CD4-positive, alpha-beta T cell treated with Interleukin-6 for 4 hours (primary cell): ENCODE results near the gene GRAMD1B.
"Not testable (repeated sequence)": the region's sequence is repeated elsewhere in the genome, so short reads cannot be mapped to it uniquely, and the experiment has no call there.

Experiments used
- DNase-seq: peaks from one replicate; pipeline ENCODE4 v3.0.0-alpha.2; 2020; ENCODE audit warnings: mixed read lengths

GRAMD1B gene

GRCh38 chr11:123544631-123545375 lies 114.7 kb downstream of the GRAMD1B start:
- DNase-seq, result no peak

DNA sequence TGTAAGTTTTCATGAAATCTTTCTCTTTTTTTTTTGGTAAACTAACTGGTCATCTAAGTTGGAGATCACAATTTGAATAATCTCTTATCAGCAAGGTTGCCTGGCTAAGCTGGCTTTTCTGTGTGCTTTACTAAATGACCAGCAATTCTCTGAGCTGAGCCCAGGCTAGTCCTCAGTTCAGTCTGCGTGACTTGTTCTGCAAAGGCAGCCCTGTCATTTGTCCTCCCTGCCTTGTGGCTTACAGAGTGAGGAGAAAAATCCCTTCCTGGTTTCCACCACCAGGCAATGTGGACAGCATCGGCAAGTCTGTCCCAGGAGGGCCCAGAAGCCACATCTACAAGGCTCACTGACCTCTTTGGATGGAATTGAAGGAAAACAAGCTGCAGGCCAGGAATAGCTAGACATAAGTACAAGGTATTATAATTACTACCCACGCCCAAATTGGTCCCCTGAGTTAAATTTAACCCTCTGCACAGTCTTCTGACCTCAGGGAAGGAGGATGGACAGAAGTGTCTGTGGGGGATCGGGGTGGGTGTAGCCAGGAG lies 115.7 kb downstream of the GRAMD1B start:
- no peak for DNase-seq

- no peak for DNase-seq
Observed at GRCh38 chr11:123546515-123546914, 116.4 kb downstream of the GRAMD1B start.

GRCh38 chr11:123547180-123547579 lies 117.1 kb downstream of the GRAMD1B start:
- DNase-seq, result no peak

DNA sequence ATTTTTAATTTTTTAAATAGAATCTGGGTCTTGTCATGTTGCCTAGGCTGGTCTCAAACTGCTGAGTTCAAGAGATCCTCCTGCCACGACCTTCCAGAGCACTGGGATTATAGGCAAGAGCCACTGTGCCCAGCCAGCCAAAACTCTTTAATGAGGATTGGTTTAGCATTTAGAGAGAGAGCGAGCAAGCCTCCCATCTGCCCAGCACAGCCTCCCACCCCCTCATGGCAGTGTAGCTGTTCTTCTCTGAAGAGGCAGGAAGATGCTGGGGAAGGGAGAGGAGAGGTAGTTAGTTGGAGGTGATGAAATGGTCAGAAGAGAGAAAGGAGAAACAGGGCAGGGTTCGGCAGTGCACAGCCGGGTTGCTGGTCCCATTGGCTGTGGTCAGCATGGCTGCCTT lies 118.7 kb downstream of the GRAMD1B start:
- no peak for DNase-seq

- no peak for DNase-seq
Observed at GRCh38 chr11:123549926-123550917, 120.2 kb downstream of the GRAMD1B start.

- DNase-seq, result no peak
Observed at GRCh38 chr11:123551079-123551478, 121.0 kb downstream of the GRAMD1B start.

GRCh38 chr11:123556633-123557032 lies 126.6 kb downstream of the GRAMD1B start:
- no peak for DNase-seq

DNA sequence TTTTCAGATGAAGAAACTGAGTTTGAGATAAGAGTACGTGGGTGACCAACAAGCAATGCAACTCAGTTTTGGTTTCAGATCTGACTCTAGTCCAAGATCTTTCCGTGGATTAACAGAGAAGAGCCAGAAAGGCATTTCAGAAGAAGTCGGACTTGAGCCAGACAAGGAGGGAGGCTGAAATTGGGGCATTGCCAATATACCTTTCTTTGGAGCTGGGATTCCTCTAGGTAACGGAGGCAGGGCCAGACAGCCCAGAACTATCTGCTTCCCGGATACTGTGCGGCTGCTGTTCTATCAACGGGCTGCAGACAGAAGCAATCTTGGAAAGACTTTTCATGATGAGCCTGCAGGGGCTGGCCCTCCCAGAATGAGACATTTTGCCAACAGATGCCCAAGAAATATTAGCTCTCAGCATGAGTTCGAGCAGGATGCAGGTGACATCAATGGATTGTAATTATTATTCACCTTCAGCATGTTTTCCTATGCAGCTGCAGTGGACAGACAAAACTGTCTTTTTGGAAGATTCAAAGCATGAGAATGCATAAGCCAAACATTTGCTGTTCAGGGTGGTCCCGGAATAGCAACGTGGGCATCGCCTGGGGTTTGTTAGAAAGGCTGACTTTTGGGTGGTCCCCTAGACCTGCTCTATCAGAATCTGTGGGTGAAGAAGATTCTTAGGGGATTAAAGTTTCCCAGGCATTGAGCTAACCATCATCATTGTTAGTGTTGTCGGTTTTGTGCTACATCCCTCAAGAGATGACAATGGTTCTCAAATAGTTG lies 128.7 kb downstream of the GRAMD1B start:
- DNase-seq, result no peak

GRCh38 chr11:123559523-123559955 lies 129.5 kb downstream of the GRAMD1B start:
- no peak for DNase-seq

- peak; percentile 42 for DNase-seq
Observed at GRCh38 chr11:123560006-123560405, 129.9 kb downstream of the GRAMD1B start.

DNA sequence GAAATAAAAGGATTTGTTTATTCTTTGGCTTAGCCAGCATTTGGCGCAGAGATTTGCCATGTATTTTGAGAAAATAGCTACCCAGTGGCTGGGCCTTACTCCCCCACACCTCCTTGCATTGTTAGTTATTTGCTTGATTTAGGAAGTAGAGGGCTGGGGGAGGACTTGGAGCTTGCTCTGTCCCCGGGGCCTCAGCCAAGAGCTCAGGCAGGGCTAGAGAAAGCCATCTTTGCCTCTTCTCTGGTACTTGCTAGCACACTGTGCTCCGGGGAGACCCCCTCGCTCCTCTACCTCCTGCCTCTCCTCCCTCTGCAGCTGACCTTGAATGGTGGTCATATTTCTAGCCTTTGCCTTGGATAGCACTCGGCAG lies 131.3 kb downstream of the GRAMD1B start:
- DNase-seq, result no peak

- no peak for DNase-seq
Observed at GRCh38 chr11:123562158-123562557, 132.1 kb downstream of the GRAMD1B start.

DNA sequence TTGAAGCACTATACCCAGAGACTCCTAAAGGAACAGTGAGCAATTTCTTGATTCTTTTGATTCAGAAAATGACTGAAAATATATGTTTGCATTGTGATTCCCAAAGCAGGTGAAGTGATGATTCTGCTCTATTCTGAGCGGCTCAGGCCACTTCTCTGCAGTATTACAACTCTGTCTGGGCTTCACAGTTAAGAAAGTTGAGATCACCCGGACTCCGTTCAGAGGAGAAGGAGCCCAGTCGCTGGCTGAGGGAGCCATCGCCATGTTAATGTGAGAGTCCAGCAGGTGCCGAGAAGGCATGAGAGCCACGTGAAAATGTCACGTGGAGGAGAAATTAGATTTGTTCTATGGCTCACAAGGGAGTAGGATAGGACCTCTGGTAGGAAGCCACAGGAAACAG lies 132.8 kb downstream of the GRAMD1B start:
- no peak for DNase-seq

DNA sequence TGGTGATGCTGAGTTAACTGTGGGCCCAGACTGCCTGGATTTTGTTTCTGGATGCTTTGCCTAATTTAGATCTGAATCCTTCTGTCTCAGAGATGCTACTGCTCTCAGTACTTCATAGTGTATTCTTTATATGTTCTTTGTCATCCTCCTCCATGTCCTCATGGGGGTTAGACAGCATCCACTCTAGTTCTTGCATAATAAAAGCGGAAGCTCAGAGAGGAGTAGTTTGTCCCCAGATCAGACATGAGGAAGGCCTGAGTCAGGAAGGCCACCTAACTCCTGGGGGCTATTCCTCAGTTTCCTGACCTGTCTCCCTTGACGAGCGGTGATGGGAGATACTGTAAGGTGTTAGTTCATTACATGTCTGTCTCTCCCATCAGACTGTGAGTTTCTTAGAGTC lies 134.2 kb downstream of the GRAMD1B start:
- DNase-seq, result no peak

DNA sequence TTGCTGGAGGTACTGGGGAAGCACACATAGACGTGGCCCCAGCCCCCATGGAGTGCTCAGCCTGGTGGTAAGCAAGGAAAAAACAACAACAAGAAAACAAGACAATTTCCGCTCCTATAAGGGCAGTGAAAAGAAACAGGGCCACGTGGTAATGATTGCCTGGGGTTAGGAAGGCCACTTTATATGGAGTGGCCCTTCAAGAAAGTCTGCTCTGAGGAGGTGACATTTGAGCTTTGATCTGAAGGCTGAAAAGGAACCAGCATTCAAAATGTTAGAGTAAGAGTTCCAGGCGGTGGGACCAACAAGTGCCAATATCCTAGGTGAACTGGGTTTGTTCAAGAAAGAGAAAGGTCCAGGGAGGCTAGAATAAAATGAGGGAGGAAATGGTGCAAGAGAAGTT lies 136.8 kb downstream of the GRAMD1B start:
- DNase-seq, result no peak

DNA sequence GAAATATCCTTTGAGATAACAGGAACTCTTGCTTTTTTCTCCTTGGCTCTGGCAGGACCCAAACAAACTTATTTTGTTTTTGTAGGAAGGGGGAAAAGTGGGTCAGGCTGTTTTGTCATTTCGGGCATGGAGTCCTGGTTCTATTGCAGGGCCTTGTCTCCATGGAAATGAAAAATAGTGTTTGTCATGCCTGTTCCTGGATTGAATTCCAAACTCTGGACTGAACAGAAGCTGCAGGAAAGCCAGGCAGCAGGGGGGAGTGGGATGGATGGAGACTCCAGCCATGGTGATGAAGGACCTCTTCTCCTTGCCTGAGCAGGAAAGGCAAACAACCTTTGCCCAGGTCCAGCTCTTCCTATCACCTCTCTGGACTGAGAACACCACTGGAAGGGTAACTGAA lies 137.4 kb downstream of the GRAMD1B start:
- DNase-seq, result no peak

DNA sequence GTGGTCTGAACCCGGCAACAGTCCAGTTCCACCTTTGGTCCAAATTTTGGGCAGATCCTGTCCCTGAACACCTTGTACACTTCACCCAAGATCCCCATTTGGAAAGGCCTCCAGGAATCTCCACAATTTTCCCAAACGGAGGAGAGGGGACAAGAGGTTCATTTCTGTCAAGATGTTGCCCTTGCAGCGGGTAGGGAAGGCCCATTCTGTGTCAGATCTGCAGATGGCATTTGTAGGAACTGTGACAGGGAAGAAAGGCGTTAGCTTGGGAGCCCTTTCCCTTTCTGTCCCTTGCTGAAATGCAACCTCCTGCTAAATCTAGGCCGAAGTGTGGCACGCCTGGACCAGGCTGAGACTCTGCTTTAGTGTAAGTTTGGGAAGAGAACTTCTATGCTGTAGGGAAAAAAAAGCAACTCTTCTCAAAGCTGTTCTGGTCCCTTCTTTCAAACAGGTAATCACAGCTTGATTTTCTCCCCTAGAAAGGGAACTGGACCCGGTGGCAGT lies 138.3 kb downstream of the GRAMD1B start:
- no peak for DNase-seq

GRCh38 chr11:123569393-123569792 lies 139.3 kb downstream of the GRAMD1B start:
- no peak for DNase-seq

DNA sequence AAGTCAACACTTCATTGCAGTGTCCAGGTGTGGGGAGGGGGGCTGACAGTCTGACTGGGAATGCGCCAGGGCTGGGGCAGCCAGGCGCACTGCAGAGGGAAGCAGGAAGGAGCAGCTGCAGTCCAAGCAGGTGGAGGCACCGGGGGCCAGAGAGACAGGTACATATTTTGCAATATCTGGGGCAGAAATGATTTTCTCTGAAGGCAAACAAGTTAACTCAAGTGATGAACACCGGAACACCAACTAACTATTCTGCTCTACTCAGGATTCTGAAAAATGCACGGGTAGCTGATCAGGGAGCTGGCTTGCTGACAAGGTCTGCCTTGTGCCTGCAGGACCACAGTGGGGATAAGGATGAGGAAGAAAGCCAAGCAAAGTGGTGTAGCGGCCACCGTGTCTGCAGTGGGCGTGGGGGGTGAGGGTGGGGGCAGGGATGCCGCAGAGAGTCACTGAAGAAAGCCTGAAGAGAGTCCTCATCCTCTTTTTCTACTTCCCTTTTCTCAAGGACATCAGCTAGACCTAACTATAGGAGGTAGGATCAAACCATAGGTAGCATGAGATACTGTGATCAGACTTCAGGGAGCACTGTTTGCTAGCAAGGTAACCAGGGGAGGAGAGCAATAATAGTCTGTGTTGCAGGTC lies 141.0 kb downstream of the GRAMD1B start:
- DNase-seq, result no peak

DNA sequence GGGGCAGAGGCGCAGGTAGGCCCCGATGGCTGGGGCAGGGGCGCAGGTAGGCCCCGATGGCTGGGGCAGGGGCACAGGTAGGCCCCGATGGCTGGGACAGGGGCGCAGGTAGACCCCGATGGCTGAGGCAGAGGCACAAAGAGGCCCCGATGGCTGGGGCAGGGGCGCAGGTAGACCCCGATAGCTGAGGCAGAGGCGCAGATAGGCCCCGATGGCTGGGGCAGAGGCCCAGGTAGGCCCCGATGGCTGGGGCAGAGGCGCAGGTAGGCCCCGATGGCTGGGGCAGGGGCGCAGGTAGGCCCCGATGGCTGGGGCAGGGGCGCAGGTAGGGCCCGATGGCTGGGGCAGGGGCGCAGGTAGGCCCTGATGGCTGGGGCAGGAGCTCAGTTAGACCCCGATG lies 142.7 kb downstream of the GRAMD1B start:
- DNase-seq, result not testable (repeated sequence)

GRCh38 chr11:123573286-123573685 lies 143.2 kb downstream of the GRAMD1B start:
- no peak for DNase-seq
